Mesodermal cell (in vitro differentiated cells): Measurements from ENCODE around the gene SNRPA1.

Experiments
- H3K27ac ChIP-seq: 2 replicates; pipeline ENCODE4 v1.7.0; 2013; ENCODE audit warnings: mild to moderate bottlenecking, low read depth, low read length, moderate library complexity; ENCODE audit not compliant: severe bottlenecking
- H3K36me3 ChIP-seq: 2 replicates; pipeline ENCODE4 v1.7.1; 2013; ENCODE audit warnings: mild to moderate bottlenecking, low read length, moderate library complexity; ENCODE audit not compliant: control insufficient read depth, insufficient read depth
- H3K4me1 ChIP-seq: one replicate; pipeline ENCODE4 v1.7.1; 2013; ENCODE audit warnings: mild to moderate bottlenecking, low read length; ENCODE audit not compliant: insufficient read depth, control insufficient read depth, poor library complexity, severe bottlenecking
- H3K4me3 ChIP-seq: 2 replicates; pipeline ENCODE4 v1.7.0; 2013; ENCODE audit warnings: low read length, control low read depth, mild to moderate bottlenecking; ENCODE audit not compliant: insufficient read depth, poor library complexity, severe bottlenecking; ENCODE audit errors: extremely low read depth
- H3K9me3 ChIP-seq: 2 replicates; pipeline ENCODE4 v1.7.1; 2013; ENCODE audit warnings: mild to moderate bottlenecking, low read length, moderate library complexity; ENCODE audit not compliant: control insufficient read depth
- WGBS, 2 experiments: methylation state at CpG; one replicate each; pipeline ENCODE4 v1.1.5; 2013; ENCODE audit warnings: missing lambda C conversion rate in 2 of 2; ENCODE audit not compliant: insufficient coverage in 2 of 2; 5-methylcytosine and 5-hydroxymethylcytosine counted together

The SNRPA1 gene

GRCh38 chr15:101308604-101309435, 13.8 kb upstream of the SNRPA1 start:
- Histone ChIP-seq H3K4me1 (no peaks in the 10 kb centered on the region), H3K27ac (no peak overlapping the region), H3K9me3 (no peaks in the 10 kb centered on the region), H3K36me3 (no peaks in the 10 kb centered on the region), H3K4me3 (no peak overlapping the region)
- 91 to 93% methylated on average over 15 to 18 of the region's 20 CpGs for WGBS, 2 experiments

- Histone ChIP-seq H3K9me3 (no peaks in the 10 kb centered on the region), H3K4me3 (no peak overlapping the region), H3K36me3 (no peaks in the 10 kb centered on the region), H3K4me1 (no peaks in the 10 kb centered on the region), H3K27ac (no peak overlapping the region)
- WGBS, 2 experiments = 83 to 84% methylated on average over 13 to 15 of the region's 16 CpGs
These were observed 13.0 kb upstream of the SNRPA1 start for GRCh38 chr15:101307897-101308603.

GRCh38 chr15:101307048-101307896, 12.2 kb upstream of the SNRPA1 start:
- no peak overlapping the region for H3K4me3 ChIP-seq
- 85 to 93% methylated on average over 20 to 22 of the region's 24 CpGs for WGBS, 2 experiments
- H3K36me3 ChIP-seq = no peaks in the 10 kb centered on the region
- H3K4me1 ChIP-seq = no peaks in the 10 kb centered on the region
- H3K9me3 ChIP-seq = no peaks in the 10 kb centered on the region
- no peak overlapping the region for H3K27ac ChIP-seq

GRCh38 chr15:101306341-101307047, 11.4 kb upstream of the SNRPA1 start:
- WGBS, 2 experiments = 86 to 92% methylated on average over 9 to 10 of the region's 10 CpGs
- no peak overlapping the region for H3K27ac ChIP-seq
- no peaks in the 10 kb centered on the region for H3K36me3 ChIP-seq
- H3K4me3 ChIP-seq = no peak overlapping the region
- H3K4me1 ChIP-seq = no peaks in the 10 kb centered on the region
- H3K9me3 ChIP-seq = no peaks in the 10 kb centered on the region

- Histone ChIP-seq H3K4me1 (no peaks in the 10 kb centered on the region), H3K36me3 (no peaks in the 10 kb centered on the region), H3K9me3 (no peaks in the 10 kb centered on the region), H3K27ac (no peak overlapping the region), H3K4me3 (no peak overlapping the region)
- WGBS, 2 experiments = 87 to 96% methylated on average over 7 of the region's 8 CpGs
These were observed 10.8 kb upstream of the SNRPA1 start for GRCh38 chr15:101305820-101306255.

- H3K36me3 ChIP-seq = no peaks in the 10 kb centered on the region
- no peaks in the 10 kb centered on the region for H3K4me1 ChIP-seq
- H3K4me3 ChIP-seq = no peak overlapping the region
- H3K27ac ChIP-seq = no peak overlapping the region
- H3K9me3 ChIP-seq = no peaks in the 10 kb centered on the region
- WGBS, 2 experiments = 97 to 100% methylated on average over 2 to 3 of the region's 4 CpGs
These were observed 8.4 kb upstream of the SNRPA1 start for GRCh38 chr15:101303408-101303807.

- H3K36me3 ChIP-seq = peaks cover 5% of the 10 kb centered on the region
These were observed 1.7 kb upstream of the SNRPA1 start for GRCh38 chr15:101296418-101297405.

GRCh38 chr15:101295607-101296161, 636 bp upstream of the SNRPA1 start:
- WGBS, 2 experiments = 67% methylated on average over 7 of the region's 20 CpGs; no CpG with 5 or more reads in 1 of the 2 experiments
- H3K27ac ChIP-seq = peak overlapping the region; percentile 75
- H3K4me1 ChIP-seq = no peaks in the 10 kb centered on the region
- peak overlapping the region; percentile 83 for H3K4me3 ChIP-seq
- H3K9me3 ChIP-seq = no peaks in the 10 kb centered on the region
- H3K36me3 ChIP-seq = peaks cover 8% of the 10 kb centered on the region

More at GRCh38 chr15:101296418-101297405, 1.7 kb upstream of the SNRPA1 start:
- Histone ChIP-seq H3K9me3 (no peaks in the 10 kb centered on the region), H3K4me3 (no peak overlapping the region), H3K4me1 (no peaks in the 10 kb centered on the region), H3K27ac (no peak overlapping the region)
- 80% methylated on average over 1 of the region's 9 CpGs; no CpG with 5 or more reads in 1 of the 2 experiments for WGBS, 2 experiments

GRCh38 chr15:101293122-101293521, 1.9 kb downstream of the SNRPA1 start:
- 81 to 91% methylated on average over 7 of the region's 10 CpGs for WGBS, 2 experiments
- H3K9me3 ChIP-seq = no peaks in the 10 kb centered on the region
- peak overlapping the region; percentile 83 for H3K4me3 ChIP-seq
- no peak overlapping the region for H3K27ac ChIP-seq
- no peaks in the 10 kb centered on the region for H3K4me1 ChIP-seq
- peaks cover 29% of the 10 kb centered on the region for H3K36me3 ChIP-seq
